ENCODE results near the gene DRC3.

DNA sequence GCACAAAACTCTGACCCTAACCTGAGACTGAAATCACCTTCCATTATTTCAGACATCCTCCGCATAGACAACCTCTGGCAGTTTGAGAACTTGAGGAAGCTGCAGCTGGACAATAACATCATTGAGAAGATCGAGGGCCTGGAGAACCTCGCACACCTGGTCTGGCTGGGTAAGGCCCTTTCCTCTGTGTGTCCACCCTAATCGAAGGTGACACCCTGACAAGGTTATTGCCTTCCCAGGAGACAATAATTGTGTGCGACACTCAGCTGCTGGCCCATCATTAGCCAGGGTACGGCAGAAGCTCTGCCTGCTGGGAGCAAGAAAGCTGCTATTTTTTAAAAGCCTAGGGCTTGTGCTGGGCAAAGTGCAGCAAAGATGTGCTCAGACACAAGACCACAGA is 11.1 kb downstream of the DRC3 start:
- no peak for TF ChIP-seq EZH2 (optimal IDR thresholded peaks at IDR 0.05; ENCODE audit: low read depth, low read length)
- TF ChIP-seq, protein P1, sequence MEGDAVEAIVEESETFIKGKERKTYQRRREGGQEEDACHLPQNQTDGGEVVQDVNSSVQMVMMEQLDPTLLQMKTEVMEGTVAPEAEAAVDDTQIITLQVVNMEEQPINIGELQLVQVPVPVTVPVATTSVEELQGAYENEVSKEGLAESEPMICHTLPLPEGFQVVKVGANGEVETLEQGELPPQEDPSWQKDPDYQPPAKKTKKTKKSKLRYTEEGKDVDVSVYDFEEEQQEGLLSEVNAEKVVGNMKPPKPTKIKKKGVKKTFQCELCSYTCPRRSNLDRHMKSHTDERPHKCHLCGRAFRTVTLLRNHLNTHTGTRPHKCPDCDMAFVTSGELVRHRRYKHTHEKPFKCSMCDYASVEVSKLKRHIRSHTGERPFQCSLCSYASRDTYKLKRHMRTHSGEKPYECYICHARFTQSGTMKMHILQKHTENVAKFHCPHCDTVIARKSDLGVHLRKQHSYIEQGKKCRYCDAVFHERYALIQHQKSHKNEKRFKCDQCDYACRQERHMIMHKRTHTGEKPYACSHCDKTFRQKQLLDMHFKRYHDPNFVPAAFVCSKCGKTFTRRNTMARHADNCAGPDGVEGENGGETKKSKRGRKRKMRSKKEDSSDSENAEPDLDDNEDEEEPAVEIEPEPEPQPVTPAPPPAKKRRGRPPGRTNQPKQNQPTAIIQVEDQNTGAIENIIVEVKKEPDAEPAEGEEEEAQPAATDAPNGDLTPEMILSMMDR (IDR thresholded peaks at IDR 0.05; ENCODE audit: low read length) = no peak
